Measurements from ENCODE around the gene SIAE. TPM values are rescaled to one million over a fixed set of nuclear protein-coding genes. Genes with fewer than 3 reads are reported as not detected.

SIAE gene, protein sequence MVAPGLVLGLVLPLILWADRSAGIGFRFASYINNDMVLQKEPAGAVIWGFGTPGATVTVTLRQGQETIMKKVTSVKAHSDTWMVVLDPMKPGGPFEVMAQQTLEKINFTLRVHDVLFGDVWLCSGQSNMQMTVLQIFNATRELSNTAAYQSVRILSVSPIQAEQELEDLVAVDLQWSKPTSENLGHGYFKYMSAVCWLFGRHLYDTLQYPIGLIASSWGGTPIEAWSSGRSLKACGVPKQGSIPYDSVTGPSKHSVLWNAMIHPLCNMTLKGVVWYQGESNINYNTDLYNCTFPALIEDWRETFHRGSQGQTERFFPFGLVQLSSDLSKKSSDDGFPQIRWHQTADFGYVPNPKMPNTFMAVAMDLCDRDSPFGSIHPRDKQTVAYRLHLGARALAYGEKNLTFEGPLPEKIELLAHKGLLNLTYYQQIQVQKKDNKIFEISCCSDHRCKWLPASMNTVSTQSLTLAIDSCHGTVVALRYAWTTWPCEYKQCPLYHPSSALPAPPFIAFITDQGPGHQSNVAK
- 10 to 100 TPM; 14.5 to 16.1 TPM for total RNA-seq
- 15.3 TPM for polyA plus RNA-seq (ENCODE audit: insufficient read depth, low read depth, low replicate concordance)
- long read RNA-seq, donor 1, full-length matches to known transcripts = 6 of 6 reads
- long read RNA-seq, donor 1, partial matches to known transcripts = 0 of 6 reads
- long read RNA-seq, donor 1, other reads (novel, unspliced or antisense) = 0 of 6 reads
- long read RNA-seq, donor 2, full-length matches to known transcripts = 3 of 3 reads
- long read RNA-seq, donor 2, partial matches to known transcripts = 0 of 3 reads
- long read RNA-seq, donor 2, other reads (novel, unspliced or antisense) = 0 of 3 reads

DNA sequence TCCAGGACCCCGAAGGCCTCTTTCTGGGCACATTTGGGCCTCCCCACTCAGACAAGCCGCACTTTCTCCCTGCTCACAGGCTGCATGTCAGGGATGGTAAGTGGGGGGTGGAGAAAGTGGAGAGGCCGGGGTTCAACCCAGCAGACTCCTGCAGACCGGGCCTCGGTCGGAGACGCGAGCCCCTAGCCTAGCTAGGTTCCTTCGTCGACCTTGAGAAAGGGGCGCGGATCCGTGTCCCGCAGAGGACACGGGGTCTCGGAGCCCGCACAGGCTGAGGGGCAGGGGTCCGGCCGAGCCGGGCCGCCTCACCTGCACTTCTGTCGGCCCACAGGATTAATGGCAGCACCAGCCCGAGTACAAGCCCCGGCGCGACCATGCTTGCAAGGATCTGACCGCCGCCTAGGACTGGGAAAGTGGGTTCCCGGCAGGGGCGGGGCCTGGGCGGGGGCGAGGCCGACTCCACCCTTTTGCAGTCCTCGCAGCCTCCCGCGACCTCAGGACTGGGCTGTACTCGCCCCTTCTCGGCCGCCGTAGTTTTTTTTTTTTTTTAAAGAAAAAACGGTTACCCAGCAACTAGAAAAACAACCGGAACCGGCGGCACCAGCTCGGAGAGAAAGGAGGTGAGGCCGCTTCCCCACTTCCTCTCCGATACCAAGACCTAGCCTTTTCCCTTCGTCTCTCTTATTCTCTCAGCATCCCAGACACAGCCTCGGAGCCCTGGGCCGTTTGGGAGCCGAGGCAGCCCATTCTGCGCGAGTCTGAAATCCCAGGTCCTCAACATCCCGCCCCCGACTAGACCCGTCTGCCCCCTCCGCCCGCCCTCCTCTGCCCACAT, at the start of gene SIAE, which contains the start of gene SPA17:
TSS of gene SIAE (minus strand) at position 407 of the 835 bp plus-strand sequence. CDS start at position 376, 31 bp downstream.
TSS of gene SPA17 (plus strand) at position 572 of the 835 bp plus-strand sequence. CDS start 1,361 bp downstream, outside the sequence.
- intact Hi-C loops (cut with DNase I; ENCODE audit: low total_unique reads) = loop anchor here (10.0 kb wide), 1 partner anchor 91 kb away; the partner anchor contains the start of gene ESAM
- Histone ChIP-seq H3K36me3 (ENCODE audit: low read depth, missing control alignments) (no peaks in the 10 kb centered on the region), H3K4me3 (peak within 1 kb of the TSS; percentile 52 to 72), H3K9me3 (no peaks in the 10 kb centered on the region), H3K27ac (peak within 1 kb of the TSS; percentile 55 to 61), H3K27me3 (no peaks in the 10 kb centered on the region), H3K4me1 (no peaks in the 10 kb centered on the region)
- 1% methylated on average over 33 to 57 of the region's 58 CpGs for WGBS, 2 donors
- TF ChIP-seq, protein P1, sequence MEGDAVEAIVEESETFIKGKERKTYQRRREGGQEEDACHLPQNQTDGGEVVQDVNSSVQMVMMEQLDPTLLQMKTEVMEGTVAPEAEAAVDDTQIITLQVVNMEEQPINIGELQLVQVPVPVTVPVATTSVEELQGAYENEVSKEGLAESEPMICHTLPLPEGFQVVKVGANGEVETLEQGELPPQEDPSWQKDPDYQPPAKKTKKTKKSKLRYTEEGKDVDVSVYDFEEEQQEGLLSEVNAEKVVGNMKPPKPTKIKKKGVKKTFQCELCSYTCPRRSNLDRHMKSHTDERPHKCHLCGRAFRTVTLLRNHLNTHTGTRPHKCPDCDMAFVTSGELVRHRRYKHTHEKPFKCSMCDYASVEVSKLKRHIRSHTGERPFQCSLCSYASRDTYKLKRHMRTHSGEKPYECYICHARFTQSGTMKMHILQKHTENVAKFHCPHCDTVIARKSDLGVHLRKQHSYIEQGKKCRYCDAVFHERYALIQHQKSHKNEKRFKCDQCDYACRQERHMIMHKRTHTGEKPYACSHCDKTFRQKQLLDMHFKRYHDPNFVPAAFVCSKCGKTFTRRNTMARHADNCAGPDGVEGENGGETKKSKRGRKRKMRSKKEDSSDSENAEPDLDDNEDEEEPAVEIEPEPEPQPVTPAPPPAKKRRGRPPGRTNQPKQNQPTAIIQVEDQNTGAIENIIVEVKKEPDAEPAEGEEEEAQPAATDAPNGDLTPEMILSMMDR (IDR thresholded peaks at IDR 0.05) = no peak
- no peak for TF ChIP-seq POLR2A (IDR thresholded peaks at IDR 0.05)
- peak; percentile 96 for DNase-seq

DNA sequence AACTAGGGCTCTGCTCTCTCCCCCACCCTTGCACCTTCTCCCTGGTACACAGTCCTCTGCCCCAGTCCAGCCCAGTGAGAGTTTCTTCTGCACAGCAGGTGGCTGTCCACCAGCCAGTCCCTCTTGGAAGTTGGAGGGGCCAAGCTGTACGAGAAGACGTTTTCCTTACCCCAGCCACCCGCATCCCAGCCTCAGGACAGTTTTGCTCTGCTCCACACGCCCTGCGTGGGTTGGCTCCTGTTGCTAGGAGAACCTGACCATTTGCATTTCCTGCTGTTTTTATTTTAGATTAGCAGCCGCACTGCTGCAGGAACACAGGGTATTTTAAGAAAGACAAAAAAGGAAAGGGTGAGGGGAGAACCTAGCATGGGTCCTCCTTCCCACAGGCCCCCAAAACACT, 48.6 kb upstream of the SIAE start:
- DNase-seq = no peak
- TF ChIP-seq, protein P1 (IDR thresholded peaks at IDR 0.05) = no peak
- no peak for TF ChIP-seq POLR2A (IDR thresholded peaks at IDR 0.05)
- Histone ChIP-seq H3K4me1 (peaks cover 11% of the 10 kb centered on the region), H3K27me3 (no peaks in the 10 kb centered on the region), H3K27ac (no peak overlapping the region), H3K4me3 (no peak overlapping the region), H3K36me3 (ENCODE audit: low read depth, missing control alignments) (no peaks in the 10 kb centered on the region), H3K9me3 (no peaks in the 10 kb centered on the region)
- intact Hi-C loops (cut with DNase I; ENCODE audit: low total_unique reads) = no loop called here
- 38 to 40% methylated on average over 6 of the region's 6 CpGs for WGBS, 2 donors

DNA sequence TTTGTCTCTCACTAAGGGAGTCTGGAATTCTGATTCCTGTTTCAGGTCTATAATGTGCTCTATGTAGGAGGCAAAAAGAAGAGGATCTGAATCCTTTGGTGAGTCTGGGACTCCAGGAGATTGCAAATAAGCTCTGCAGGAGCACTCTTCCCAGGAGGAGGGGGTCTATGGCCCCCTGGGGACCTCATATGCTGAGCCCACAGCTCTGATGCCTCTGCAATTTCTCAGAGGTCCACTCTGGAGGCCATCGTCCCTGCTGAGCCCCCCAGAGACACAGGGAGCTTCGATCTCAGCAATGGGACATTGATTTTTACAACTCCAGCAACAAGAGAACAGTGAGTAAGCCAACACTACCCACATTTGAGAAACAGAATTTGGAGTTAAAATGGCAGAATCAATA, 46.0 kb upstream of the SIAE start:
- no peaks in the 10 kb centered on the region for H3K27me3 ChIP-seq
- intact Hi-C loops (cut with DNase I; ENCODE audit: low total_unique reads) = no loop called here
- DNase-seq = no peak

DNA sequence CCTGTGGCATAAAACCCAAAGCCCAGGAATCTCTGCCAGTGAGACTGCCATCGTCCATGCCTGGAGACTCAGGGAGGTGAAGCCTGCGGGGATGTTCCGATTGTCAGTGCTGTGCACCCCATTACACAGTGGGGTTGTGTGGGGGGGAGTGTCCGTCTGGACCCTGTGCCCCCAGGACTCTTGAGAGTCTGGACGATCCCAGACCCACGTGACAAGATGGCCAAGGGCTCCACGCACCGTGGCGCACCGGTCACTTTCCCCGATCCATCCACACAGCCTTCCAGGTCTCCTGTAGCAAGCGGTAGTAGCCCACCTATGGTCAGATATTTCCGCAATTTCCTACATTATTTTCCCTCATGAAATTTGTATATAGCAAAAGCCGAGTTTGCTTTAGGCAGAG, 45.3 kb upstream of the SIAE start:
- WGBS, 2 donors = 22 to 26% methylated on average over 14 of the region's 14 CpGs
- Histone ChIP-seq H3K4me1 (no peaks in the 10 kb centered on the region), H3K9me3 (no peaks in the 10 kb centered on the region), H3K4me3 (no peak overlapping the region), H3K36me3 (ENCODE audit: low read depth, missing control alignments) (no peaks in the 10 kb centered on the region), H3K27ac (no peak overlapping the region), H3K27me3 (no peaks in the 10 kb centered on the region)
- TF ChIP-seq POLR2A (IDR thresholded peaks at IDR 0.05) = no peak
- TF ChIP-seq, protein P1 (IDR thresholded peaks at IDR 0.05) = no peak
- no peak for DNase-seq
- intact Hi-C loops (cut with DNase I; ENCODE audit: low total_unique reads) = no loop called here

More for the DNA sequence above, 46.0 kb upstream of the SIAE start:
- TF ChIP-seq POLR2A (IDR thresholded peaks at IDR 0.05) = no peak
- TF ChIP-seq, protein P1 (IDR thresholded peaks at IDR 0.05) = no peak
- H3K9me3 ChIP-seq = no peaks in the 10 kb centered on the region
- no peak overlapping the region for H3K27ac ChIP-seq
- H3K4me3 ChIP-seq = no peak overlapping the region
- 41 to 66% methylated on average over 2 of the region's 2 CpGs for WGBS, 2 donors
- H3K36me3 ChIP-seq (ENCODE audit: low read depth, missing control alignments) = no peaks in the 10 kb centered on the region
- H3K4me1 ChIP-seq = no peaks in the 10 kb centered on the region

Measured in testis (tissue), 5 donors.